ENCODE data around the gene OTOG.

OTOG gene

GRCh38 chr11:17538731-17539130 is 8.3 kb upstream of the OTOG start:
- Histone ChIP-seq H3K27ac (no peak overlapping the region), H3K9me3 (no peaks in the 10 kb centered on the region), H3K36me3 (no peaks in the 10 kb centered on the region), H3K4me3 (ENCODE audit: low read depth in 1 of 2, low read length in 1 of 2) (no peak overlapping the region), H3K4me1 (ENCODE audit: control insufficient read depth in 1 of 2, insufficient read depth in 1 of 2, low read depth in 1 of 2, low read length in 1 of 2) (no peaks in the 10 kb centered on the region), H3K27me3 (peaks cover 26% of the 10 kb centered on the region)
- no peak for TF ChIP-seq CTCF (IDR thresholded peaks at IDR 0.05)

GRCh38 chr11:17540807-17541206 is 6.3 kb upstream of the OTOG start:
- no peak for TF ChIP-seq CTCF (IDR thresholded peaks at IDR 0.05)
- Histone ChIP-seq H3K9me3 (no peaks in the 10 kb centered on the region), H3K4me3 (ENCODE audit: low read depth in 1 of 2, low read length in 1 of 2) (no peak overlapping the region), H3K4me1 (ENCODE audit: control insufficient read depth in 1 of 2, insufficient read depth in 1 of 2, low read depth in 1 of 2, low read length in 1 of 2) (peaks cover 0 to 4% of the 10 kb centered on the region in 2 experiments), H3K27ac (no peak overlapping the region), H3K27me3 (peaks cover 47% of the 10 kb centered on the region), H3K36me3 (no peaks in the 10 kb centered on the region)

GRCh38 chr11:17541330-17541885 is 5.7 kb upstream of the OTOG start:
- Histone ChIP-seq H3K27me3 (peaks cover 53% of the 10 kb centered on the region), H3K36me3 (no peaks in the 10 kb centered on the region), H3K9me3 (no peaks in the 10 kb centered on the region), H3K4me1 (ENCODE audit: control insufficient read depth in 1 of 2, insufficient read depth in 1 of 2, low read depth in 1 of 2, low read length in 1 of 2) (peaks cover 0 to 4% of the 10 kb centered on the region in 2 experiments), H3K27ac (no peak overlapping the region), H3K4me3 (ENCODE audit: low read depth in 1 of 2, low read length in 1 of 2) (no peak overlapping the region)
- no peak for TF ChIP-seq CTCF (IDR thresholded peaks at IDR 0.05)

GRCh38 chr11:17542249-17542648 is 4.8 kb upstream of the OTOG start:
- Histone ChIP-seq H3K27ac (no peak overlapping the region), H3K9me3 (no peaks in the 10 kb centered on the region), H3K4me3 (ENCODE audit: low read depth in 1 of 2, low read length in 1 of 2) (no peak overlapping the region), H3K27me3 (peaks cover 61% of the 10 kb centered on the region), H3K36me3 (no peaks in the 10 kb centered on the region), H3K4me1 (ENCODE audit: control insufficient read depth in 1 of 2, insufficient read depth in 1 of 2, low read depth in 1 of 2, low read length in 1 of 2) (peaks cover 0 to 4% of the 10 kb centered on the region in 2 experiments)
- no peak for TF ChIP-seq CTCF (IDR thresholded peaks at IDR 0.05)

- TF ChIP-seq CTCF (IDR thresholded peaks at IDR 0.05), result no peak
- Histone ChIP-seq H3K27me3 (peaks cover 69% of the 10 kb centered on the region), H3K4me1 (ENCODE audit: control insufficient read depth in 1 of 2, insufficient read depth in 1 of 2, low read depth in 1 of 2, low read length in 1 of 2) (peaks cover 0 to 4% of the 10 kb centered on the region in 2 experiments), H3K36me3 (no peaks in the 10 kb centered on the region), H3K4me3 (ENCODE audit: low read depth in 1 of 2, low read length in 1 of 2) (no peak overlapping the region), H3K9me3 (no peaks in the 10 kb centered on the region), H3K27ac (no peak overlapping the region)
These were observed 4.0 kb upstream of the OTOG start for GRCh38 chr11:17543041-17543440.
